Superior temporal gyrus (tissue), 1 donor: Measurements from ENCODE around the gene TM9SF1.
A peak's percentile ranks its signal among the peaks of the same experiment; 100 is the strongest.

Experiments used
- DNase-seq: peaks from one replicate; pipeline ENCODE4 v3.0.0-alpha.2; 2016; ENCODE audit errors: extremely low spot score

The TM9SF1 gene

DNA sequence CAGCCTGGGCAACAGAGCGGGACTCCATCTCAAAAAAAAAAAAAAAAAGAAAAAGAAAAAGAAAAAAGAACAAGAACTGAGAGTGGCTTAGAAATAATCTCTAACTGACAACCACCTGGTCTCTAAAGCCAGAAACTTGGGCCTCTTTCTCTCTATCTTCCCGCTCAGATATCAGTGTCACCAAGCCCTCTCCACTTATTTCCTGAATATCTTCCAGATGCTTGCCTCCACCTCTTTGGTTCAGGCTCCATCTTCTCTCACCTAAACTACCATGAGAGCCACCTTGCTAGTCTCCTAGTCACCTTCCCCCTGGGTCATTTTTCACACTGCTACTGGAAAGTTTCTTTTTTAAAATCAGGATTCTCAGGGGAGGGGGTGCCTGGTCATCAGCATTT, 1.8 kb upstream of the TM9SF1 start:
- DNase-seq = no peak

DNA sequence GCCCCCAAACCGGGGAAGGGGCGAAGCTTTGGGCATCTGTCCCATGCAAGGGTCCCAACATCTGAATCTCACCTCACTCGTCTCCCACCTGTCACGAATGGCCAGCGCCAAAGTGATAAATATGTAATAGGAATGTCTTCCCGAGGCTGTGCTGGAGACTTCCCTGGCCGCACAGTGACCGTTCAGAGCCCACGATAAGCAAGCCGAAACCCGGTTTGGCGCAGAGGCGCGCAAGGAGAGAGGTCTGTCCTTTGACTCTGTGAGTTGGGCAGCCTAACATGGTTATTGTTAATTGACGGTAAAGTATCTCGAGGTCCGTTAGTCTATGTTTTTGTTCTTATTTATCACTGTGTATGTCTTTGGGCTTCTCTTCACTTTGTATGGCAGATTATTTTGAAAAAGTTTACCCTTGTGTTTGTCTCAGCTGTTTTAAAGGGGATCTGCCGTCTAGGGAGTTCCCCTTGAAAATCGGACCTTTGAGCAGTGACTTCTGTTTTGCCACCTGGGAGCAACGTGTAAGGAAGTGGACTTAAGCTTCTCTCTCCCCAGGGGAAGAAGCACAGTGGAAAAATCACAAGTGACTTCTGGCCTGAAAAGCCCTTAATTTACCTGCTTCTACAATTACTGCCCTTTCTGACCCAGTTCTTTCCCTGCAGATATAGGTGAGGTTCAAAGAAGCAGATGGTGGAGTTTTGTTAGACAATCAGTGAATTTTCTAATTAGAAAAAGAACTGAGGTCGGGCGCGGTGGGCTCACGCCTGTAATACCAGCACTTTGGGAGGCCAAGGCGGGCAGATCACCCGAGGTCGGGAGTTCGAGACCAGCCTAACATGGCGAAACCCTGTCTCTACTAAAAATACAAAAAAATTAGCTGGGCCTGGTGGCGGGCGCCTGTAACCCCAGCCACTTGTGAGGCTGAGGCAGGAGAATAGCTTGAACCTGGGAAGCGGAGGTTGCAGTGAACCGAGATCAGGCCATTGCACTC, 1.1 kb upstream of the TM9SF1 start:
- no peak for DNase-seq

DNA sequence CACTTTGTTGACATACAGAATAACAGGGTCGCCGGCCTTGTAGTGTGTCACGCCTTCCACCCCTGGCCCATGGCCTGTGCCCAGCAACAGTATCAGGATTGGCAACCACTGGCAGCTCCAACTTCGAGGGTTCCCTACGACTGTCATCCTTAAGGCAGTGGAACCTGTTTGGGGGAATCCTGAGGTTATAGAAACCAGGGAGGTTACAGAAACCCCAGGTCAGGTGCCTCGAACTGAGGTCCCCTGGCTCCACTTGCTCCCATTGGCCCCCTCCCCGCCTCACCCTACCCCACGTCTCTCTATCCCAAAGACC, 412 bp downstream of the TM9SF1 start:
- DNase-seq = no peak

DNA sequence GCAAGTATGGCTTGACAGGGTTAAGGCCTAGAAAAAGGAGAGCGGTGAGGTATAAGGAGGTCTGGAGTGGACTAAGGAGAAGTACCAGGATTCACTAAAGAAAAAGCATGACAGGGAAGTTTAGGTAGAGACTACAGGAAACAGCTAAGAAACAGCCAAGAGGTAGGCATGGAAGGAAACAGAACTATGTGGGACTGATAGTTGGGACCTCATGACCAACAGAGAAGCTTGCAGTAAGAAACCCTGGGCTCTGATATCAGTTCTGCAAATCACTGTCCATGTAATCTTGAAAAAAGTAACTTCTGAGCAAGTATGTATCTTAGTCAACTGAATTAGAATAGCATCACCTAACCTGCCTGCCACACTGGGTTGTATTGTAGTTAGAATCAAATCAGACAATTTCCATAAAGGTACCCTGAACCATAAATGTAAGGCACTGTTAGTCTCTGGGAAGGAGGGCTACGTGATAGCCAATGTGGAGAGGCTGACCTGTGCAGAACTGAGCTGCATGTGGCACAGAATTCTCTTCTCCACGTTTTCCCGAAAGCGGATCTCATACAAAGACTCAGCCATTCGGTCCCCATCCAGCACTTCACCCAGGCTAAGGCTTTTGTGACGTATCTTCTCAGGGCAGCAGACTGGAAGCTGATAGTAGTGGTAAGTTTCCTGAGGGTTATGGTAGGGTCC, 912 bp downstream of the TM9SF1 start:
- DNase-seq = no peak

DNA sequence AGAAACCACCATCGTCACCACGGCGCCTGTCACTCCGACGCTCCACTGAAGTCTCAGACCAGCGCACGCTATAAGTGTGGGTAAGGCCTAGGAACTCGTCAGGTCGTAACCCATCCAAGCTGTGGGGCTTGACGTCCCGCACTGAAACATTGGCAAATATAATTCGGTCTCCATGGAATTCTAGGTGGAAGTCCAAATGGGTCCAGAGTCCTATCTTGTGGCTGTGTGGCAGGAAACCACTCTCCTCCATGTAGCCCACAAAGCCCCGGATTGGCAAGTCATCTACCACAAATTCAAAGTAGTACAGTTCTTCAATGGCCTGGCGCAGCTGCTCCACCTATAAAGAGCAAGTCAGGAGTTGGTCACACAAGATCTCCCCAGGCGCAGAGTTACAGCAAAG, 2.3 kb downstream of the TM9SF1 start:
- no peak for DNase-seq

DNA sequence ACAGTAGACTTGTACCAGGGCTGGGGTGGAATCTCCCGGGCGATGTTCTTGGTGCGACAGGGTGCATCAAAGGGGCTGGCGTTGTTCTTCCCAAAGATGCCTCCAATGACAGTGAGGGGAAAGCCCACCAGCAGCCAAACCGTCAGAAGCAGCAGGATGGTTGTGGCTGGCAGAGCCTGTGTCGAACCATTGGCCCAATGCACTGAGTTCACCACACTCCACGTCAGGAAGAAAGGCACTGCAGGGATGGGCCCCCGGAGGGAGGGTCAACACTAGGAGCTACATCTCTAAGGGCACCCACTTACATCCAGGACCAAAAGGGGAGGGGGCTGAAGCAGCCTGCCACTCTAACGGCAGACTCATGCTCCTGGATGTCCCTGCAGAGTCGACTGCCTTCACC, 4.8 kb downstream of the TM9SF1 start:
- DNase-seq = no peak

DNA sequence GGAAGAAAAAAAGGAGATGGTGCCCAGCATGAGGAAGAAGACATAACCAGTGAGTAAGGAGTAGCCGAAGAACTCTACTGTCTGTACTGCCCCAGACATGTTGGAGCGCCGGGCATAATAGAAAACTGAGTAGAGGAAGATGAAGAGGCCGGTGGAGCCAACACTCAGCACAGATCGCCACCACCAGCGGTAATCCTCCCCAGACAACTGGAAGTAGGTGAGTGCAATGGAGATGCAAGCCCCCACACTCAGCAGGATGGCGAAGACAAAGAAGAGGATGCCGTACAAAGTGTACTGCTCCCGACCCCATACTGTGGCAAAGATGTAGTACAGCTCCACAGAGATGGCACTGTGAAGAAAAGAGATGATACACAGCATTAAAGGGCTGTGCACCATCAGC, 5.8 kb downstream of the TM9SF1 start:
- no peak for DNase-seq

DNA sequence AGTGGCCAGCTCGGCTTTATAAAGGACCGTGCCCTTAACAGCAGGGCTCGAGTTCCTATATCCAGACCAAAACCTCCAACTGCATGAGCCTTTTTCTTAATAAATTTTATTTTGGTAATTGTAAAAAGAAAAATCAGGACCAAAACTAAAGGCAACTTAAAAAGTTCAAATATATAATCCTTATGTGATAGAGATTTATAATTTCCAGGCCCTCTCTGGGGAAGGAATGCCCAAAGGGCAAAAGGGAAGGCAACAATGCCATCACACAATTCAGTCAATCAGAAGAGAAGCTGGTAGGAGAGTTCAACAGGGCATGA, 6.2 kb downstream of the TM9SF1 start:
- no peak for DNase-seq

DNA sequence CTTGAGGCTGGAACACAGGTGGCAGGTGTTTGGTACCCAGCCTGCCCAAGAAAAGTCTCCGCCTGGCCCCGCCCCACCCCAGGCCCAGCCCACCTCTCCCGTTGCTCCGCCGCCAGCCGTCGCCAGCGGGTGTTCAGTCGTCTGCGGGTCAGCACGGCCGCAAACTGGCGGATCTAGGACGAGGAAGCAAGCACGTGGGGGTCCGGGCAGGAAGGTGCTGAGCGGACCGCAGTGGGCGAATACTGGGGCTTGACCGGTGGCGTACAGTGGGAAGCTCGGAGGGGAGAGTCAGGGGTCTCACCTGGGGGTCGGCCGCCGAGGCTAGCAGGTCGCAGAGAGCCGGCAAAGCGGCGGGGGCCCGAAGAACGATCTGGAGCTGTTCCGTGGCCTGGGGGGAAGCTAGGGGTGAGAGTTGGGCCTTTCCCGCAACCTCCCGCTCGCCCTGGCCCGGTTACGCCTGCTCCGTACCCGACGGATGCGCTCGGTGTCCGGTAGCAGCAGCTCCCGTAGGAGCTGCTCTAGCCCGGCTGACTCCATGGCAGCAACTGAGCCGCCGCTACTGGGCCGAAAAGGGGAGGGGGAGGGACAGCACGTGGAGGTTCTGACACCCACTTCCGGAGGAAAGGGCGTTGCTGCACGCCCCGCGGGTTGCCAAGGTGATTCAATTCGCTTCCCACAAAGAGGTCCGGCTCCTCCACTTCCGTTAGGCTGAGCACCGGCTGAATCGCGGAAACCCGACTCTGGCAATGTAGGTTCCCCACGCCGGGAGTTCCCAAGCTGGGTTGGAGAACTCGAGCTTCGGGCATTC, 6.8 kb downstream of the TM9SF1 start, which contains the start of gene IPO4:
Gene IPO4, minus strand, starts transcription at position 566 of the 808 bp plus-strand sequence. Its CDS starts 29 bp downstream, at position 537.
- peak; percentile 97 for DNase-seq

DNA sequence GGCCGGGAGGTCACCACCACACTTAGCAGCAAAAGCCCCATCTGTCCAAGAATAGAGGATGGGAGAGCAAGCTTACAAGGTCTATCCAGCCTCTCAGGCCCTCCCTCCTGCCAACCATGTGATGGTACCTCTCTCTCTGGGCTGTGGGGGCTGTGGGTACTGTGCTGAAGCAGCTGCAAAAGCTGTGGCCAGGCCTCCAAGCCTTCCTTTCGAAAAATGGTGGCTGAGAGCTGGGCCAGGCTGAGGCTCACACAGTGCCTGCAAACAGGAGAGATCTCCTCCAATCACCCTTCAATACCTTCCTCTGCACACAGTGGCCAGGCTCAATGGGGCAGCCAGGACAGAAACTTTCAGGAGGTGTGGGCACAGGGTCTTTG, 7.7 kb downstream of the TM9SF1 start:
- no peak for DNase-seq

DNA sequence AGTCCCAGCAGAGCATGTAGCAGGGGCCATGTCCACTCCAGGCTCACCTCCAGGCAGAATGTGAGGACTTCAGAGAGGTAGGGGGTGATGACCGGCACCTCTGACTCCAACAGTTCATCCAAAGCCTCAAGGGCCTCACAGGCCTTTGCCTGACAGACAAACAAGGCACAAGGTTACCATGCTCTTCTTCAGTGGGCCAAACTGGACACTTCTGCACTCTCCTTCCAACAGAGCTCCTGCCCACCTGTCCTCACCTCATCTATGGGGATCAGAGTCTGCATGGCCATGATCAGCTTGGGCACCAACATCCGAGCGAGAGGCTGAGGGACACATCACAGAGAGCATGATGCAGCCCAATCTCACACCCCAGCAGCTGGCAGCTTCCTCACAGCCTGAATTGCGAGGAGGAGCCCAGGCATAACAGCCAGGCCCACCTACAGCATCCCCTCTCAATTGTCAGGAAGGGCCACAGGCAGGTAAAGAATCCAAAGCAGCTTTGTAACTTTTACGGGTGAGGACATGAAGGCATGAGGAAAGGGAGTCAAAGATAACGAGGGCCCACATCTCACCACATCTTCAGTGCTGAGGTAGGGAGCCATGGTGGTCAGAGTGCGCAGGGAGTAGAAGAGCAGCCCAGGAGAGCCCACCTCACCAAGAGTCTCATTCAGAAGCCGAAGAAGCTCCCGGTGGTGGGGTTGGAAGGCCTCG, 8.3 kb downstream of the TM9SF1 start:
- no peak for DNase-seq

DNA sequence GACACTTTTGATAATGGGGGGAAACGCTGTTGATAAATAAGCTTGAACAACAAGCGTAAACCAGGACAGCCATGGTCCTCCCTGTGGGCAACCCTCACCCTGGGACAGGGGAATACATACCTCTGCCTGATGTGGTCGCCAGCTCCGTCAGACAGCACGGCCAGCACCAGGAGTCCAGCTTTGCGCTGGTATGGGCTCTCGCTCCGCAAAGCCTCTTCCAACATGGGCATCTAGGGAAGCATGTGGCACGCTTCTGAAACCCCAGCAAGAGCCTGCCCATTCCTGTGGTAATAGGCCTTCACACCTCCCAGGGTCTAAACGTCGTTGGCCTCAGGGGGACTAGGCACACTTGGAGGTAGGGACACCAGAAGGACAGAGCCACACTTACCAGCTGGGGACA, 9.5 kb downstream of the TM9SF1 start:
- DNase-seq = no peak

DNA sequence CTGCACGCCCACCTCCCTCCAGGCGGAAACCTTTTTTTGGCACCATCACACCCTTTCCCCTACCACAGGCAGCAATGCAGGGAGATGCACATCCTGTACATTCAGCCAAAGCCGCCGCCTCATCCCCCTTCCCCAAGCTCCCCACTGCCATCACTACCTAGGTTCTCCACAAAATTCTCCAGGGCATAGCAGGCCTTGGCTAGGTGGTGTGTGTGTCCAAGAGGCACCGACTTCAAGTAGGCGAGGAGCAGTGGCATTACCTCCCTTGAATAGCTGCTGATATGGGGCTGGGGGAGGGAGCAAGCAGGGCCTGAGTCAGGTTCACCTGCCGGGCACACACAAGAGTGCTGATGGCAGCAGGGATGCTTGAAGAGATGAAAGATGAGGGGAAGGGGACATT, 10.2 kb downstream of the TM9SF1 start:
- DNase-seq = no peak

DNA sequence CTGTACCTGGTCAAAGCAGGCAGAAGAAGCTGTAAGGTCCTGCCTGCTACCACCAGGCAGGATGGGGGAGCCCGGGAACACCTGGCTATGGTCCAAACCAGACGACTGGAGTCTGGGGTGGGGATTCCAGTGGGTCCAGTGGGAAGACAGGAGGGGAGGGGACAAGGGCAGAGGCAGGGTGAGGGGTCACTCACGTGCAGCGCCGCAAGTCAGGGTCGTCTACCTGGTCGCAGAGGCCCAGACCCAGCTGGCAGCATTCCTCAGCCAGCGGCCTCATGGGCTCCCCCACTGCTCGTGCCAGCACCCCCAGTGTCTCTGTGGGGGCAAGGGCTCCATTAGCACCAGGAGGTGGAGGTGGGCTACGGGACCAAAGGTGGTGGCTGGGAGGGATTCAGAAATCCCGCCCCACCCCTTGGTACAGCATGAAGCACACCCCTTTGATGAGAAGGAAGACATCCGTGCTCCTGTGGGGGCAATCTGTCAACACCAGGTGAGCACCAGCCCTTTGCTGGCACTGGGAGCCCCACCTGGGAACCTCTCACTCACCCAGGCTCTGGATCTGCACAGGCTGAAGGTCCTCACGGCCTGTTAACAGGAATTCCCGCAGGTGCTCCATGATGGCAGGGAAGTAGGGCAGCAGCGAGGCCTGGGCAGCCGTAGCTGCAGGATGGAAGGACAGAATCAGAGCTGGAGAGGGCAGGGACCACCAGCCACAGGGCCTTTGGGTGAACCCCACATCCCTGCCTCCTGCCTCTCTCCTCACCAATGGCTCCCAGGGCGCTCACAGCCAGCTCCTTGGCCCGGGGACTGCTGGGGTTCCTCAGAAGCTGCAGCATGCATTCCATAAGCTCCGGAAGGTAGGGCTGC, 10.9 kb downstream of the TM9SF1 start:
- DNase-seq = no peak

DNA sequence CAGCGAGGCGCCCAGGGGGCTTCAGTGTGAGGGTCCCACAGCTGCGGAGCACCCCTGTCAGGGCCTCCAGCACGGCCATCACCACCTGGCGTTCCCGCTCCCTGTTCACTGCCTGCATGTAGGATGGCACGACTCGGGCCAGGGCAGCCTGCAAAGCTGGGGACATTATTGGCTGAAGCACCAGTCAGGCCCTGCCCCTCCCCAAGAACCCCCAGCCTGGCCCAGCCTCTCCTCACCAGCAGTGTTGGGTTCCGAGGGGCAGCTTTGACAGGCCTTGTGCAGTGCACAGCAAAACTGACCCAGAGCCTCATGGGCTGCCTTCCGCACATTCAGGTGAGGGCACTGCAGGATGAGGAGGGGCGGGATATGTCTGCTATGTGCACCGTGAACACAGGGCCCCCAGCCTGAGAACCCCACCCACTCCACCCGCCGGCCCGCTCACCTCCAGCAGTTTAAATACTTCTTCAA, 12.2 kb downstream of the TM9SF1 start:
- DNase-seq = no peak

DNA sequence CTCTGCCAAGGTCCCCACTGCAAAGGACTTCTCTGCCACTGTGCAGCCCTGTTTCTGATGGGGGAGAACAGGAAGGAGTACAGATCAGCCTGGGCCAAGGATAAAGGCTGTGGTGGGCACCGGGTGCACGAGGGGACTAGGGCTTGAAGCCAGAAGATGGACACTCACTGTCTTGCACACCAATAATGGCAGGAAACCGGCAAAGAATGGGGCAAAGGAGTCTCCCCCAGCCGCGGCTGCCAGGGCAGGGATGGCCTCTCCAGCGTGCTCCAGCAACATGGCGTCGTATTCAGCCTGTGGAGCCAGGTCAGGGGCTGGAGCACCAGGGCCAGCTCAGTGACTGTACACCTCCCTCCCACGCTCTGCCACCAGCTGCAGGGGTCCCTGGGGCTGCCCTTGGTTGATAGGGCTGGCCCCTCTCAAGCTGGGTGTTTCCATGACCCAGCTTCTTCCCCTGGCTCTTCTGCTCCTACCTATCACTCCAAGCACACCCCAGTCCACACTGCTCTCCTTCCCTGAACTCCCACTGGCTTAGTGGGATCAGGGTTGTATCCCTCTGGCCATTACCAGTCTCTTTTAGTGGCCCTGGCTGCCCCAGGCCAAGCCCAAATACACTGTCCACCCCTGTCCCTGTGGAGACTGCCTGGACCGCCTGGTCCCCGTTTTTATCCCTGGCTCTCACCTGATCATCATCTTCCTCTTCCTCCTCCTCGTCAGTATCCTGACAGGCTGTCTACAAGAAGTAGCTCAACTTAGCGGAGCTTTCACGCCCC, 12.9 kb downstream of the TM9SF1 start:
- no peak for DNase-seq

DNA sequence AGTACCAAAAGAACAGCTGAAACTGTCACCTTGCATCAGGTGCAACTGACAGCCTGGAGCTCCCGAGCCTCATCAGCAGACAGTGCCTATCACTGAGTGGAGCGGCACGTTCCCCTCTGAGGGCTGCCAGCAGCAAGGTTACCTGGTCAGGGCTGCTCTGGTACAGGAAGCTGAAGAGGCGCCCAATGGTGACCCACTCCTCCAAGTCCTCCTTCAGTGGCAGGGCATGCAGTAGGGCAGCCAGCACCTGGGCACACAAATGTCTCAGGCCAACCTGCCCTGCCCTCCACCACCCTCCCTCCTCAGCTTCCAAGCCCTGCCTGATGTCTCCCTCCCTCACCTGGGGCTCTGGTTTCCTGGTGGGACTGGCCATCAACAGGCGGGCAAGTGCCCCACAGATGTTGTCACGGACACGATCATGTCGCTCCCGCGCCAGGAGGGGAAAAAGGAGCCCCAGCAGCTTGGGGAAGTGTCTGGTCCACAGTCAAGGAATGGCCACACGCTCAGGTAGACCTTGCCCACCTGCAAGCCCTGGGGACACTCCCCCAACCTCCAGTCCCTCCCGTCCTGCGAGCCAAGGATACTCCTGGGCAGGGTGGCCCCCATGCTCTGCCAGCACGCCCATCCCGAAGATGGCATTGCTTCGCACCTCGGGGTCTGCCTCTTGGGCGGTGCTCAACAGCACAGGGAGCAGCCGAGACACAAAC, 13.7 kb downstream of the TM9SF1 start:
- no peak for DNase-seq

DNA sequence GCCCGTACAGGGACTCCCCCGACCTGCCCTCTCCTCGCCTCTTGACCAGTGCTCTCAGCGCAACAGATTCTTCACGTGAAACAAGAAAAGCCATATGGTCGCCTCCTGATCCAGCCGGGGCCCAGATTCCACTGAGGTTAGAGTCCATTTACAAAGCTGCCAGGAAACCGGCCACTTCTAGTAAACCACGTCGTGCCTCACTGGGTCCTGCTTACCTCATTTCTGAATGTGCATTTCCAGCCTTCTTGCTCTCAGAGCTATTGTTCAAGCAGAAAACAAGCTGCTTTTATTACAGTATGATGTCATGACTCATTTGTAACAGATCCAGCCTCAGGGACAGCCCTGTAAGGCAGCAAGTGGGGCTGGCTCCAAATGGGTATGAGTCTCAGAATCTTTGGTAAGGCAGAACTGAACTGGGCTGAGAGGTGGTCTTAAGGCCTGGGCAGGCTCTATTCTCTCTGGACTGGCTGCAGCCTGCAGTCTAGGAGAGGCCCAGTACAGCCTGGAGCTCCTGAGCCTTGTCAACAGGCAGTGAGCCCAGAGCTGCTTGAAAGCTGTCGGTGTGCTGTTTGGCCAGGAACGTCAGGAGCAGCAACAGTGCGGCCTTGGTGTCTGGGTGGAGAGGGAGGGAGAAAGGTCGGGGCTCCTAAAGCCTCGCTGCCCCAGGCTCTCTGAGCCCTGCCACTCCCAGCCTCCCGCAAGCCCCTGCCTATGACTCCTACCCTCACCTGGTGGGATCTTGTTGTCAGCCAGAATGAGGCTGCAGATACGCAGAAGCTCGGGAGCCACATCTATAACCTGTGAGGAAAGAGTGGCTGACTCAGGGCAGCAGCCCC, 15.1 kb downstream of the TM9SF1 start:
- DNase-seq = peak; percentile 80
